Heart right ventricle (tissue), 16 donors: Measurements from ENCODE around the gene NEURL3. TPM values are rescaled to one million over a fixed set of nuclear protein-coding genes. Genes with fewer than 3 reads are reported as not detected.
"Not testable (repeated sequence)": the region's sequence is repeated elsewhere in the genome, so short reads cannot be mapped to it uniquely, and the experiment has no call there.

Experiments used
- ATAC-seq, 8 donors: fragments of 200-7000 bp; cut with Tn5 transposase; one replicate each; pipeline ENCODE4 v1.9.1; 2020; ENCODE audit warnings: mild to moderate bottlenecking in 8 of 8, moderate library complexity in 8 of 8, moderate number of reproducible peaks in 1 of 8
- DNase-seq, 2 donors: peaks; one replicate each; pipeline ENCODE4 v3.0.0-alpha.2; 2020
- H3K27ac ChIP-seq, 10 donors: fragments of 200-600 bp; sonication (generic) in 2 of 10; one replicate each; pipeline versions ENCODE4 v1.5.0 to v1.8.0; 2020 to 2022; ENCODE audit warnings: mild to moderate bottlenecking in 3 of 10
- H3K27me3 ChIP-seq, 7 donors: fragments of 200-600 bp; one replicate each; pipeline ENCODE4 v1.8.0; 2021 to 2022; ENCODE audit warnings: mild to moderate bottlenecking in 2 of 7
- H3K36me3 ChIP-seq, 9 donors: fragments of 200-600 bp; sonication (generic) in 1 of 9; one replicate each; pipeline versions ENCODE4 v1.5.0 to v1.8.0; 2020 to 2022; ENCODE audit warnings: mild to moderate bottlenecking in 2 of 9
- H3K4me1 ChIP-seq, 9 donors: fragments of 200-600 bp; sonication (generic) in 1 of 9; one replicate each; pipeline versions ENCODE4 v1.5.0 to v1.8.0; 2020 to 2022; ENCODE audit warnings: mild to moderate bottlenecking in 4 of 9
- H3K4me3 ChIP-seq, 10 donors: fragments of 200-600 bp; sonication (generic) in 2 of 10; one replicate each; pipeline versions ENCODE4 v1.5.0 to v1.8.0; 2020 to 2022; ENCODE audit warnings: mild to moderate bottlenecking in 7 of 10, moderate library complexity in 2 of 10
- H3K9me3 ChIP-seq, 11 donors: fragments of 200-600 bp in 10 of 11; sonication (generic) in 2 of 11; one replicate each; pipeline versions ENCODE4 v1.5.0 to v1.8.0; 2013 to 2022; ENCODE audit warnings: mild to moderate bottlenecking in 2 of 11, control low read depth in 1 of 11, moderate library complexity in 1 of 11
- WGBS, 2 donors: extraction: QIAGEN DNeasy Blood & Tissue Kit; methylation state at CpG; one replicate each; pipeline ENCODE4 v1.1.7; 2013; ENCODE audit warnings: inconsistent platforms in 1 of 2; 5-methylcytosine and 5-hydroxymethylcytosine counted together
- intact Hi-C, 10 donors: fragments of 100-400 bp; cut with DNase I; formaldehyde crosslinking; loops; one replicate each; pipeline versions ENCODE4 v1.11.1 to v1.14.2; 2022
- polyA plus RNA-seq, 2 donors: library from polyadenylated mRNA; stranded (reverse); fragments of 200-250 nt; gene quantifications; one replicate each; pipeline ENCODE4 v1.2.3, GENCODE V29; 2013
- total RNA-seq, 10 donors: library from RNA; stranded (reverse); fragmentation: NEBNext Ultra II Directional in 3 of 10; extraction: Animal tissue kit (Norgen Biotek cat#: 25700) in 3 of 10; gene quantifications; one replicate each; pipeline versions ENCODE4 v1.2.1 to v1.2.4, GENCODE V29; 2021 to 2023
- TF ChIP-seq, protein P1 (sequence below), 9 donors: fragments of 200-600 bp; sonication (generic) in 2 of 9; IDR thresholded peaks; one replicate each; pipeline versions ENCODE4 v1.5.0 to v1.8.0; 2021 to 2022; ENCODE audit warnings: antibody characterized with exemption in 9 of 9, mild to moderate bottlenecking in 5 of 9, moderate library complexity in 1 of 9
- donor health status: Arrhythmogenic right ventricular cardiomyopathy.
- donor health status: ischemic (EF 13 %, LVEDD 7.1; RV severe dilation, severe dysfunction).
- donor health status: healthy with polysubstance abuse.
- donor health status: DM: no; HTN: yes; CAD: no.
- donor health status: DM: no; HTN: no; CAD: no.
- donor health status: ischemic (EF 25% LVEDD 6.9; RV normal size, moderate dysfunction).
- donor health status: ischemic (EF 25% LVEDD 5.7; RV mildly dilated, moderate dysfunction).
- donor health status: healthy.
- donor health status: DM: yes; HTN: yes; CAD: no.
- donor health status: Ischemic cardiomyopathy.
- donor health status: ischemic (EF 35%, LVEDD 5.7; RV mildly dilated, moderate dysfunction).
- donor health status: nonischemic (EF 11% LVEDD 7.7; RV severe dilation, severe dysfunction).
- donor health status: DM: yes; HTN: yes; CAD: no.
- donor health status: PGD.
- donor health status: ischemic (EF 29% LVEDD 5.4; RV normal size, mild dysfunction).
- donor health status: nonischemic (EF 23%, LVEDD 6.1; RV moderate dilation, normal function).

NEURL3 gene
- total and polyA plus RNA-seq, 12 donors: 0.06 to 0.67 (median 0.30) TPM; not detected in 8

DNA sequence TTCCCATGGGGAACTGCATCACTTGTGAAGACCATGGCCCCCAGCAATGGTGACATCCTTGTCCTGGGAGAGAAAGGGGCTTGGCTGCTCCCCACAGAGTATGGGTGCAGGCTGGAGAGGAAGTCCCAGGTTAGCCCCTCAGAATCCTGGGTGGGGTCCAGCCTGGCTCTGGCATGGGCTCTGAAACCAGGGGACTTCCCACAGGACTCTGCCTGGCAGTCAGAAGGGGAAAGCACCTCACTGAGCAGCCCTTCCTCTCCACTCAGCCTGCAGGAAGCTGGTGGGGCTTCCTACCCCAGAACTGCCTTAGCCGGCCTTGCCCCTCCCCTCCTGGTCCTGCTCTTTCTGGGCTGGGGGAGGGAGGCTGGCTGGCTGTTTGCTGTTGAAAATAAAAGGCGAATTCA is 3.7 kb downstream of the NEURL3 start:
- peaks cover 0 to 35% (median 17%) of the 10 kb centered on the region in 9 donors for H3K4me1 ChIP-seq
- TF ChIP-seq, protein P1, sequence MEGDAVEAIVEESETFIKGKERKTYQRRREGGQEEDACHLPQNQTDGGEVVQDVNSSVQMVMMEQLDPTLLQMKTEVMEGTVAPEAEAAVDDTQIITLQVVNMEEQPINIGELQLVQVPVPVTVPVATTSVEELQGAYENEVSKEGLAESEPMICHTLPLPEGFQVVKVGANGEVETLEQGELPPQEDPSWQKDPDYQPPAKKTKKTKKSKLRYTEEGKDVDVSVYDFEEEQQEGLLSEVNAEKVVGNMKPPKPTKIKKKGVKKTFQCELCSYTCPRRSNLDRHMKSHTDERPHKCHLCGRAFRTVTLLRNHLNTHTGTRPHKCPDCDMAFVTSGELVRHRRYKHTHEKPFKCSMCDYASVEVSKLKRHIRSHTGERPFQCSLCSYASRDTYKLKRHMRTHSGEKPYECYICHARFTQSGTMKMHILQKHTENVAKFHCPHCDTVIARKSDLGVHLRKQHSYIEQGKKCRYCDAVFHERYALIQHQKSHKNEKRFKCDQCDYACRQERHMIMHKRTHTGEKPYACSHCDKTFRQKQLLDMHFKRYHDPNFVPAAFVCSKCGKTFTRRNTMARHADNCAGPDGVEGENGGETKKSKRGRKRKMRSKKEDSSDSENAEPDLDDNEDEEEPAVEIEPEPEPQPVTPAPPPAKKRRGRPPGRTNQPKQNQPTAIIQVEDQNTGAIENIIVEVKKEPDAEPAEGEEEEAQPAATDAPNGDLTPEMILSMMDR (IDR thresholded peaks at IDR 0.05): no peak
- H3K9me3 ChIP-seq: no peaks in the 10 kb centered on the region
- intact Hi-C loops: loop anchor here in 4 of 10 donors (10.0 kb wide), 2 partner anchors 197 to 367 kb away; partner anchors contain the start of genes SNRNP200 (in 4 of the 4) and ASTL (in 1 of the 4)
- DNase-seq (no peak), ATAC-seq (peak in 6 of 8 donors; percentile 6 to 68 (median 44))
- no peak overlapping the region for H3K4me3 ChIP-seq
- WGBS, 2 donors: 57 to 66% methylated on average over 2 of the region's 2 CpGs
- H3K27me3 ChIP-seq: peaks cover 0 to 22% (median 12%) of the 10 kb centered on the region in 7 donors
- peak overlapping the region in 3 of 10 donors; percentile 5 to 41 (median 39) for H3K27ac ChIP-seq
- no peaks in the 10 kb centered on the region for H3K36me3 ChIP-seq

DNA sequence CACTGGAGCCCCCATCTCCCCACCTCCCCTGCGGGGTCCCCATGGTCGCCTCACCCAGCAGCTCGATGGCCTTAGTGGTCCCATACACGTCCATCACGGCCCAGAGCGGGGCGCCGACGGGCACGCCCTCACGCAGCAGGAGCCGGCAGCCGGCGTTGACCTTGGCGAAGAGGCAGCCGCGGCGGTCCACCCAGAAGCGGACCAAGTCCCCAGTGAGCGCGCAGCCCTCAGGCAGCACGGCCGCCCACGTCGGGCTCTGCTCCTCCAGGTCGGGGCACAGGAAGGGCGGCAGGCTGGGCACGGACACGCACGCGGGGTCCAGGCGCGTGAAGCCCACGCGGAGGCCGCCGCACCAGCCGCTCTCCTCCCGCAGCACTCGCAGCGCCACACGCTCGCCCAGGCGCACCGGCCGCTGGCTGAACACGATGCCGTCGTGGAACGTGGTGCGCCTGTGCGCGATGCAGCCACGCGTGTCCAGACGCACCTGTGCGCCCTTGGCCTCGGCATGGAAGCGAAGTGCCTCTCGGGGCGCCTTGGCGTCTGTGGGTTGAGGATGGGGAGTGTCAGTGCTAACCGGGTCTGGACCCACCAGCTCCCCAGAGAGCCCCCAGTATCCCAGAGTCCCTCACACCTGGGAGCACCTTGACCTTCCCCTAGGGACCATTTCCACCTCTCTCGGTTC is 4.6 kb downstream of the NEURL3 start:
- no peaks in the 10 kb centered on the region for H3K36me3 ChIP-seq
- intact Hi-C loops: loop anchor here in 4 of 10 donors (10.0 kb wide), 2 partner anchors 196 to 366 kb away; partner anchors contain the start of genes SNRNP200 (in 4 of the 4) and ASTL (in 1 of the 4)
- no peak overlapping the region for H3K4me3 ChIP-seq
- peaks cover 0 to 7% (median 0%) of the 10 kb centered on the region in 11 donors for H3K9me3 ChIP-seq
- H3K27ac ChIP-seq: no peak overlapping the region
- DNase-seq: no peak
- peaks cover 0 to 22% (median 12%) of the 10 kb centered on the region in 7 donors for H3K27me3 ChIP-seq
- TF ChIP-seq, protein P1 (IDR thresholded peaks at IDR 0.05): no peak
- peak in 1 of 8 donors; percentile 4 for ATAC-seq
- H3K4me1 ChIP-seq: peaks cover 0 to 35% (median 17%) of the 10 kb centered on the region in 9 donors
- WGBS, 2 donors: 38 to 49% methylated on average over 62 to 64 of the region's 64 CpGs

DNA sequence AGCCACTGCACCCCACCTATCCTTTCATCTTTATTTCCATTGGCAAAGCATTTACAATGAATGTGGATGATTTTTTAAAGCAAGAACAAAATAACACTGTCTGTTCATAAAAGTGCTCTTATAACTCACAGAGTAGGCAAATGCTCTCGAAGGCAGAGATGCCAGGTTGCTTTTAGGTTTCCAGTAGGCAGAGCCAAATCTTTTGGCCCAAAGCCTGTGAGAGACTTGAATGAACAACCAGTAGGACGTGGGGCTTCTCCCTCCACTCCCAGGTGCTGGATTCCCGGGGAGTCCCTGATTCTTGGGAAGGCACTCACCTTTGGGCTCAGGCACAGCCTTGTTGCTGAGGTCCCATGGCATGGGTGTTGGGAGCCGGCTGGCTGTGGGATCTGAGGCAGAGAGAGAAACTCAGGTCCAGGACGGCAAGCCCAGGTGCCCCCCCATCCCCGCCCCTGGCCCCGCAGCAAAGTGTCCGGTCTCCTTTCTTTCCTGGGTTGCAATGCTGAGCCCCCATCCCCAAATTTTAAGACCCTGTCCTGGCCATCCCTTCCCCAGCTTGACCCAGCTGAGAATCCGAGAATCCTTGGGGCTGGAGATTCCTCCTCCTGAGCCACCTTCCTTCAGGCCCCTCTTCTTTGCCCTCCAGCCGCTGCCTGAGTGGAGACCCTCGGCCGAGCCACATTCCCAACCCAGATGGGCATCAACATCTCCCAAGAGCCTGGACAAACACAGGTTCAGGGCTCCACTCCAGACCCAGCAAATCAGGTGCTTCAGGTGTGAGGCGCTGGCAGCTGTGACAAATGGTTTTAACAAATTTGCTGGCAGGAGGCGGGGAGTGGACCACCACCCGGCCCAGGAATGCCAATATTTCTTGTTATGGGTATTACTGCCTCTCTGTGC is 5.8 kb downstream of the NEURL3 start:
- 89% methylated on average over 15 of the region's 15 CpGs for WGBS, 2 donors
- H3K27ac ChIP-seq: no peak overlapping the region
- no peaks in the 10 kb centered on the region for H3K36me3 ChIP-seq
- H3K9me3 ChIP-seq: peaks cover 0 to 19% (median 0%) of the 10 kb centered on the region in 11 donors
- intact Hi-C loops: no loop called here
- peaks cover 0 to 22% (median 12%) of the 10 kb centered on the region in 7 donors for H3K27me3 ChIP-seq
- TF ChIP-seq, protein P1 (IDR thresholded peaks at IDR 0.05): no peak
- ATAC-seq: no peak
- peaks cover 0 to 29% (median 17%) of the 10 kb centered on the region in 9 donors for H3K4me1 ChIP-seq
- no peak for DNase-seq
- H3K4me3 ChIP-seq: no peak overlapping the region

DNA sequence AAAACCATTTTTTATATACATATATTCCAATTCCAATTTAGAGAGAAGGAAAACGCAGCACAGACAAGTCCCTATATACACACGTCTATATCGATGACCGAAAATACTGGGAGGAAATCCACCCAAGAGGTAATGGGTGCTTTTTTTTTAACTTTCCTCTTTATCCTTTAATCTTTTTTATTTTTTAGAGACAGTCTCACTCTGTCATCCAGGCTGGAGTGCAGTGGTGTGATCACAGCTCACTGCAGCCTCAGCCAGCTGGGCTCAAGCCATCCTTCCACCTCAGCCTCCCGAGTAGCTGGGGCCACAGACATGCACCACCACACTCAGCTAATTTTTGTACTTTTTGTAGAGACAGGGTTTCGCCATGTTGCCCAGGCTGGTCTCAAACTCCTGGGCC is 6.5 kb downstream of the NEURL3 start:
- intact Hi-C loops, H3K27ac ChIP-seq, H3K4me3 ChIP-seq, DNase-seq, H3K36me3 ChIP-seq, ATAC-seq: not testable (repeated sequence)
- Histone ChIP-seq H3K27me3 (peaks cover 0 to 22% (median 12%) of the 10 kb centered on the region in 7 donors), H3K4me1 (peaks cover 0 to 26% (median 17%) of the 10 kb centered on the region in 9 donors), H3K9me3 (peaks cover 0 to 26% (median 2%) of the 10 kb centered on the region in 11 donors)
- WGBS, 2 donors: 92 to 95% methylated on average over 6 of the region's 6 CpGs
